HG03520 (cell line): Measurements from ENCODE around the gene MMP17.

ENCODE experiments used
- ATAC-seq: cut with Tn5 transposase; IDR thresholded peaks from one replicate; pipeline ENCODE4 v1.9.1; 2021; ENCODE audit warnings: mild to moderate bottlenecking, moderate library complexity; ENCODE audit not compliant: unreplicated experiment

MMP17 gene

DNA sequence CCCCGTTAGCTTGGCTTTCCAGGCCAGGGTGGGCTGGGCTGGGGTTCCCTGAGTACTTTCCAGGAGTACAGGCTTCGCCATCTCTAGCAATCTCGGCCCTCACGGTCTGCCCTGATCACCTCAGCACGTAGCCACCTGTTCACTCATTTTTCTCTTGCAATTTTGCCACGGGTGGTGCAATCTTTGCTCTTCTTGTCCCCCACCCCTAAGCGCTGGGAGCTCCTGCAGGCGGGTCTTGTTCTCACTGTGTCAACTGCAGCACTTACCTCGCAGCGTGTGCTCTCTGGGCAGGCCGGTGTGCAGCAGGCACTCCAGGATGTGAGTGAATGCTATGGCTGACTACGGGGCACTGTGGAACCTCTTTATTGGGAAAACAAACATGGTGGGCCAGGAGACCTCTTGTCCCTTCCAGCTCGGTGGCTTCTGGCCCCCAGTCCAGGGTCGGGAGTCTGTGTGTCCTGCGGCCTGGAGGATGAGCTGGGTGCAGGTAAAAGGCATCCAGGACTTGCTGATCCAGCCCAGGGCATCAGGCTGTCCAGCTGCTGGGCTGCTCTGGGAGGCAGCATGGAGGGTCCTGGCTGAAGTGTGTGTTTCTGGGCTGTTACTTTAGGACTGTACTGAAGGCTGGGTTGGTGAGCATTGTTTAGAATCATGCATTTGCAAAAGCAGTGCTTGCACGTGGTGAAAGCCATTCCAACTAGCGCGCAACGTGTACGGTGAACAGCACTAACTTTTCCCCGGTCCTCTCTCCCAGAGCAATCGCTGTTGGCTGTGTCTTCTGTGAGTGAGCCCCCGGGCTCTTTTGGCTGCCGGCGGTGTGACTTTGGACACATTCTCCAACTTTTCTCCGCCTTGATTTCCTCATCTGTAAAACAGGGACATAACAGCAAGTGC, 64.8 kb downstream of the MMP17 start:
- no peak for ATAC-seq

DNA sequence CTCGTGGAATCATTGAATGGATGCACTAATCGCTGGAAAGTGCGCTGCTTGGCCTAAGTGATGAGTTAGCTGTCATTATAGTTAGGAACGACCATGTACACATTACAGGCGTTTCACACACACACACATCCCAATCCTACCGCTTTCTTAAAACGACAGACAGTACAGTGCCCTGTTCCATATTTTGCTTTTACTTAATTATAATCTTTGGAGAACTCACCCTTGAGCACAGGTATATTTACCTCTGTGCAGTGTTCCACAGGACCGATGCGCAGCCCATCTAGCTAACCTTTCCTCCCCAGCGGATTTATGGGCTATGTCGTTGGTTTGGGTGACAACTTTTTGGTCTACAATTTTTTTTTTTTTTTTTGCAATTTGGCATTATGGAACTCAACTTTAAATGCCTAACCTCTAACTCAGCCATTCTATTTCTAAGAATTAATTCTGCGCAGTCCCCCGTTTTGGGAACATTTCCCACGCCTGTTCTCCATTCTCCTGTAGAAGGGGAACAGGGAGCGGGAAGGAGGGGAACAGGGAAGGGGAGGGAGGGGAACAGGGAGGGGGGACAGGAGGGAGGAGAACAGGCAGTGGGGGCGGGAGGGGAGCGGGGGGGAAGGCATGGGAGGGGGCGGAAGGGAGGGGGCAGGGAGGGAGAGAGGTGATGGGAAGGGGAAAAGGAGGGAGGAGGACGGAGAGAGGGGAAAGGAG, 65.6 kb downstream of the MMP17 start:
- no peak for ATAC-seq

- peak; percentile 76 for ATAC-seq
These were observed 66.2 kb downstream of the MMP17 start, which contains the start of gene ULK1 for GRCh38 chr12:131894313-131894860. TSS of gene ULK1 (plus strand) at chr12:131894622. CDS start at chr12:131895002, 380 bp downstream.

- no peak for ATAC-seq
These were observed 66.9 kb downstream of the MMP17 start for GRCh38 chr12:131894981-131895639.

DNA sequence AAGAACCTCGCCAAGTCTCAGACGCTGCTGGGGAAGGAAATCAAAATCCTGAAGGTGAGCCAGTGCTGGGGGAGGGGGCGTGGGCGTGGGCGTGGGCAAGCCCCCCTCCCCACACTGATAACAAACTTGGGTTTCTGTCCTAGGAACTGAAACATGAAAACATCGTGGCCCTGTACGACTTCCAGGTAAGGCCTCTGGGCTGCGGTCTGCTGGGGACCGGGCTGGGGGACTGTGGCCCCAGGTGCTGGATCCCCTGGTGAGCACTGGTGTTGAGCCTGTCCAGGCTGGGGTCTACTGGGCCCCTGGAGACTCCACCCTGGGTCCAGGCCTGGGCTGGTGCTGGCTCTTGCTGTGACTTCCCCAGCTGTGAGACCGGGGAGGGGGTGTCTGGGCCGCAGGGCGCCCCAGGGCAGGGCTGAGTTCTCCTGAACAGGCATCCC, 67.5 kb downstream of the MMP17 start:
- peak; percentile 18 for ATAC-seq

DNA sequence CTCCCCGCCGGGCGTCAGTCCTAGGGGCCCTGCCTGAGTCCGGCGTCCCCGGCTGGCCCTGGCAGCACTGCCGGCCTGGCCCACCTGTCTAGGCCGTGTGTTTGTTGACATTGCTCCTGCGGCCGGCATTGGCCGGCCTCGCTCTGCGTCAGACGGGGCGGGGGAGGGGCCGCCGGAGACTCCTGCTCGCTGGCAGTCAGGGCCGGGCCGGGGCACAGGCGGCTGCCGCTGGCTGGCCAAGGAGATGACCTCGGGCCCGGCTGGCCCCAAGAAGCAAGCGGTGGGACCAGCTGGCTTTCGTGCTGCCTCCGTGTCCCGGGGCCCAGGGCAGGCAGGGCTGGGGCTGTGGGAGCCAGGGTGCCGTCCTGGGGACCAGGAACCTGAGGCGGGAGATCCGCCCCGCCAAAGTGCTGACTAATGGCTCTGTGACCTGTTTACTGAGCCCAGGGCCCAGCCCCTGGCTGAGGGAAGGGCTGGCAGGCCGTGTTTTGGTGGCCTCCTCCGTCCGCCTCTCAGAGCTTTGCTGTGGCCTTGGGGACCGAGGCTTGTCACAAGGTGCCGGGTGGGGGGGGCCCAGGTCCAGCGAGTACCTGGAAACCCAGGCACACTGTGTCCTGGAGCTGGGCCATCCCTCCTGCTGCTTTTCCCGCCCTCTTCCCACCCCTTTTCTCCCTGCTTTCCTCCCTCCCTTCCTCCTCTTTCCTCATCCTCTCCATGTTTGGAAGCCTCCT, 68.1 kb downstream of the MMP17 start:
- ATAC-seq = peak; percentile 53

GRCh38 chr12:131896811-131897270, 68.6 kb downstream of the MMP17 start:
- ATAC-seq = no peak

GRCh38 chr12:131897276-131897675, 69.1 kb downstream of the MMP17 start:
- no peak for ATAC-seq

- ATAC-seq = no peak
These were observed 69.7 kb downstream of the MMP17 start for GRCh38 chr12:131897875-131898274.

DNA sequence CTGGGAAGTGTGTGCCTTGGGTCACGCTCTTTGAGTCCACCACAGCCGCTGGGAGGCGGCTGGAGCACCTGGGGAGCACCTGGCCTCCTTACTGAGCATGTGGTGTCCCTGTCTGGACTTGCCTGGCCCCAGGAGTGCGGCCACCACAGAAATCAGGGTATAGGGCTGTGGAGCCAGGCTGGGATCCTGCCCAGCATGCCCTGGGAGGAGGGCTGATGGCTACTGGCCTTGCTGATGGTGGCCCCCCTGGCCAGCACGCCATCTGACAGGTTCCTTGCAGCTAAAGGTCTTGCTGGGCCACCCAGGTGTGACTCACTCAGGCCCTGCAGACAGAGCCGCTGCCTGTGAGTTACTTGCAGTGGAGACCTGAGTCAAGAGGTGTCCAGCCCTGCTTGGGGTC, 72.2 kb downstream of the MMP17 start:
- ATAC-seq = no peak
